GM12865 (cell line): ENCODE data around the gene KCNQ5.

Source experiments
- DNase-seq: peaks from one replicate; pipeline ENCODE4 v3.0.0; 2010; ENCODE audit warnings: low read depth
- H3K4me3 ChIP-seq: 2 replicates; pipeline ENCODE4 v1.5.1; 2011; ENCODE audit warnings: mild to moderate bottlenecking, low read depth, low read length, control low read depth
- TF ChIP-seq, protein P1 (sequence below): IDR thresholded peaks from 2 replicates; pipeline ENCODE4 v1.5.1; 2011; ENCODE audit warnings: low read length, control low read depth, low read depth, inconsistent platforms; ENCODE audit not compliant: insufficient read depth; ENCODE audit errors: missing control alignments

The KCNQ5 gene

DNA sequence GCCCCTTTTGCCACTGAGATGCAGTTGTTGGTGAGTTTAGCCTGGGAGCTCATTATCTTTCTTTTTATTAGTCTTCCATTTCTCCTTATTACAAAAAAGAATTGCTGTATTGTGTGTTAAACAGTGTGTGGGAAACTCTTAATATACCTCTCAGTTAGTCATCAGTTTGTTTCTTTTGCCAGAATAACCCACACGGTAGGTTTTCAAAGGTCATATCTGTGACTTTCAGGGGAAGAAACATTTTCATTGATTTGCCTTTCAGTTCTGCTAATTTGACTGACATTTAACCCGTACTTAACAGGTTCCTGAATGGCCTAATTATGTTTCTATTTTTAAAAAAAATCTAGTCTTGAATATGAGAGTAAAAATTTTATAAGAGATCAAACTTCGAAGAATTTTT, 458.1 kb downstream of the KCNQ5 start:
- peak; percentile 28 for DNase-seq
- TF ChIP-seq, protein P1, sequence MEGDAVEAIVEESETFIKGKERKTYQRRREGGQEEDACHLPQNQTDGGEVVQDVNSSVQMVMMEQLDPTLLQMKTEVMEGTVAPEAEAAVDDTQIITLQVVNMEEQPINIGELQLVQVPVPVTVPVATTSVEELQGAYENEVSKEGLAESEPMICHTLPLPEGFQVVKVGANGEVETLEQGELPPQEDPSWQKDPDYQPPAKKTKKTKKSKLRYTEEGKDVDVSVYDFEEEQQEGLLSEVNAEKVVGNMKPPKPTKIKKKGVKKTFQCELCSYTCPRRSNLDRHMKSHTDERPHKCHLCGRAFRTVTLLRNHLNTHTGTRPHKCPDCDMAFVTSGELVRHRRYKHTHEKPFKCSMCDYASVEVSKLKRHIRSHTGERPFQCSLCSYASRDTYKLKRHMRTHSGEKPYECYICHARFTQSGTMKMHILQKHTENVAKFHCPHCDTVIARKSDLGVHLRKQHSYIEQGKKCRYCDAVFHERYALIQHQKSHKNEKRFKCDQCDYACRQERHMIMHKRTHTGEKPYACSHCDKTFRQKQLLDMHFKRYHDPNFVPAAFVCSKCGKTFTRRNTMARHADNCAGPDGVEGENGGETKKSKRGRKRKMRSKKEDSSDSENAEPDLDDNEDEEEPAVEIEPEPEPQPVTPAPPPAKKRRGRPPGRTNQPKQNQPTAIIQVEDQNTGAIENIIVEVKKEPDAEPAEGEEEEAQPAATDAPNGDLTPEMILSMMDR: no peak
- no peak overlapping the region for H3K4me3 ChIP-seq

DNA sequence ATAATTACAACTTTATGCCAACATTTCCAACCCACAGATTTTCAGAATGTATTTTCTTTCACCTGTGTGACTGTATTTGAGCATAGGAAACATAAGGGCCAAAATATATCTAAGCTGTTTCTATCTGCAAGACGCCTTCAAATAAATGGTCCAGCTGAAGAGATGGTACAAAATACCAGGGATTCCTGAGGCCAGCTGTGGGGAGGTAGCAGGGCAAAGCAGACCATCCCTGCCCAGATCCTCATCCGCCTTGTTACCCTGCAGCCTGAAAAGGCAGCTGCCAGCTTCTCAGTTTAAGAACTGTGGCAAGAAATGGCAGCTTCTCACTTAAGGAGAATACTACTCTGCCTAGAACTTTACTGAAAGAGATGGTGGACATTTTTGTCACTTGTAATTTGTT, 460.1 kb downstream of the KCNQ5 start:
- TF ChIP-seq, protein P1: no peak
- no peak for DNase-seq

DNA sequence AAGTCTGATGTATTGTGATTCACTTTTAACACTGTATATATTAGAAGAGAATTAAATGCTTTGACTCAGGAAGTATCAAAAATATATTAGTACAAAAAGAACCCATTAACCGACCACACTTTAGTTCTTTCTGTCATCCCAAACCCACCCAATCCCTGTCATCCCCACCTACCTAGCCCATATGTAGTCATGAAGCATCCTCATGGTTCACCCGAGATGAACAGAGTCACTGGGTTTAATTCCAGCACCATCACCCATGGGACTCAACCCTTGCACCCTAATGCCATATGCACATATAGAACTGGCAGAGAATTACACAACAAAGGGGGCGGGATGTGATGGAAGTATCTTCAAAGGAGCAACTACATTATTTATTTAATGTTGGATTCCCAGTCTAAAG, 462.0 kb downstream of the KCNQ5 start:
- TF ChIP-seq, protein P1: no peak
- DNase-seq: no peak

More for the DNA sequence above, 460.1 kb downstream of the KCNQ5 start:
- H3K4me3 ChIP-seq: no peak overlapping the region

DNA sequence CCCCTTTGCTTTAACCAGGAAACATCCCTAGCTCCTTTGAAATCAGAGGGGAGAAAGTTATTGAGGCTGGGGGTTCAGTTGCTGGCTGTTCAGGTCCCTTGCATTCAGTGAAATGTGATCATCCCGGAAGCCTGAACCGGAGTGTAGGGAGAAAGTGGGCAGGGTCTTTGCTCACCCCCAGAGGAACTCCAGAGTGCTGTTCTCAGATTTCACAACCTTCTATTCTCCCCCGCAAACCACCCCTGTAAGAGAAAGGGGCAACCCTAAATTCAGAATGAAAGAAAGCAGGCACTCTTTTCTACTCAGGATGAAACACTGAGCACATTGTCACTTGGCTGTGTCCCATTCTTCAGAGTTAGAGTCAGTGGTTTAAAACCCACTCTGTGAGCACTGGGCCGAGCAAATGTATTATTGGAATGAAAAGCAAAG, 463.6 kb downstream of the KCNQ5 start:
- peak; percentile 51 for DNase-seq
- TF ChIP-seq, protein P1: no peak
- H3K4me3 ChIP-seq: no peak overlapping the region

More for the DNA sequence above, 462.0 kb downstream of the KCNQ5 start:
- no peak overlapping the region for H3K4me3 ChIP-seq

DNA sequence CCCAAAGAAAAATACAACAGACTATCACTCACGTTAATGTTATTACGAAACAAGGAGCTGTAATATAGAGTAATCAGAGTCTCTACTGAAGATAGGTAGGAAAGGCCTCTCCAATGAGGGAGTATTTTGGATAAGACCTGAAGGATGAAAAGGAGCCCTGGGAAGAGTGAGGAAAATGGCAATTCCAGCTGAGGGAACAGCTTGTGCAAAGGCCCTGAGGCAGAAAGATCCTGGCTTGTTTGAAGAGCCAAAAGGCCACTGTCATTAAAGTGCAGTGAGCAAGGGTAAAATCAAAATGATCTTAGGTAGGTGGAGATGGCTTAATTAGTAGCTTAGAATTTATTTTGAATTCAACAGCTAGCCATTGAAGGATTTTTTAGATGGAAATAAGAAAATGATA, 464.9 kb downstream of the KCNQ5 start:
- H3K4me3 ChIP-seq: no peak overlapping the region
- TF ChIP-seq, protein P1: no peak
- DNase-seq: no peak

DNA sequence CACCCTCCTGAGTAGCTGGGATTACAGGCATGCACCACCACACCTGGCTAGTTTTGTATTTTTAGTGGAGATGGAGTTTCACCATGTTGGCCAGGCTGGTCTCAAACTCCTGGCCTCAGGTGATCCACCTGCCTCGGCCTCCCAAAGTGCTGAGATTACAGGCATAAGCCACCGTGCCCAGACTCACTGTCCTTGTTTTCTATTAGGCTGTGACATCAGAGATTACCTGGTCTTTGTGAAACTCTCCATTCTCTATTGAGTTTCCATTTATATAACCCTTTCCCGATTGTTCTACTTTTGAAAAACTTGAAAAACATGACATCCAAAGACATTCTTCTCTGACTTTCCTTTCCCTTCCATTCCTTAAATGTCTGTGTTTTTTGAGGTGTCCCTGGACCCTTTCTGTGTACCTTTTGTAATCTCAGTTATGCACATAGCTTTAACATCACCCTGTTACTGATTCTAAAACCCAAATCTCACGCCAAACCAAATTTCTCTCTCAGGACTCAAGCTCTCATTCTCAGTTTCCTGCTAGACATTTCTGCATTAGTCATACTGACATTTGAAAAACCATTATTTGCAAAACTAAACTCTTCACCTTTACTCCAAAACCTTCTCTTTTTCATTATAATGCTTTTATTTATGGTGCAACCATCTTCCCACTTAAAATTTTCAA, 466.4 kb downstream of the KCNQ5 start:
- TF ChIP-seq, protein P1: no peak
- no peak overlapping the region for H3K4me3 ChIP-seq
- peak; percentile 64 for DNase-seq

DNA sequence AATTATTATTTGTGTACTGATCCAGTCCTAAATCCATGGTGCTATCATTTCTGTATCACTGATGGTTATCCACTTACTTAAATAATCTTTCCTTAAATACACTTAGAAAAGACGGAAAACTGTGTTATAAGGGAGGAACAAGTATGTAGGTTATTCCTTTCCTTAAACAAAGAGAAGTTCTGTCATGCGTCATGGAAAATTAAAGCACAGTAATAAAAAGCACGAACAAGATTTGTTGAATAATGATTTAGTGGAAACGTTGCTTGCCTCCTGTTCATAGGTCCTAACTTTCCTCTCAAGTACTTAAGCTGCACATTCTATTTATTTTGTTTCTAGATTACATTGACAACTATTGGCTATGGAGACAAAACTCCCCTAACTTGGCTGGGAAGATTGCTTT, 483.1 kb downstream of the KCNQ5 start:
- TF ChIP-seq, protein P1: no peak
- no peak overlapping the region for H3K4me3 ChIP-seq
- DNase-seq: no peak
